Measurements from ENCODE around the gene FSIP1. TPM values are rescaled to one million over a fixed set of nuclear protein-coding genes. Genes with fewer than 3 reads are reported as not detected.

Gene FSIP1
- total RNA-seq, 2 donors from 2014 or later: 0.31 to 1.5 TPM

DNA sequence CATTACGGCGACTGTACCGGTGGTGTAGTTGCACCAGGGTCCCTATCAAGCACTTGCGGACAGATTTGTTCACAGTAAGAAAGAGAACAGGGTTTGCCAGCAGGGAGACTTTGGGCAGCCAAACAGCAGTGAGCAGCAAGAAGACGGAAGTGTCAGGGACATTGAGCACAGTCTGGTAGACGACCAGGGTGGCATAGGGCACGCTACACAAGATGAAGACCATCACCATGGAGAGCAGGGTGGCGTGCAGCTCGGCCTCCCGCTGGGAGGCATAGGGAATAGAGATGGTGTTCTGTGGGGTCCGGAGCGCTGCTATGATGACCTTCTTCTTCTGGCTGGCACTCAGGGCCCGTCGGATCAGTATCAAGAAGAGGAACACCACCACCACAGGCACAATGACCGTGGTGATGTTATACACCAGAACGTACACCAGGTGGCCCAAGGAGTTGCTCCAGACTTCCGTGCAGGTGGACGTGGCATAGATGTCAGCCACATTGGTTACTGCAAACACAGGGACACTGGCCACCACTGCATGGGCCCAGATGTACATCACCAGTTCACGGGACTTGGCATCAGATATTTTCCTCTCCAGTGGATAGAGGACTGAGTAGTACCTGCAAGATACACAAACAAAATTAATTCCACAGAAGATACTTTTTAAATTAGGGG lies 19.1 kb upstream of the FSIP1 start:
- Mint-ChIP-seq H3K36me3 (no peaks in the 10 kb centered on the region), H3K27ac (no peak overlapping the region), H3K9me3 (no peaks in the 10 kb centered on the region), H3K4me1 (ENCODE audit: low read depth in 2 of 2) (no peaks in the 10 kb centered on the region), H3K4me3 (no peak overlapping the region), H3K27me3 (peaks cover 19 to 25% of the 10 kb centered on the region in 2 donors)
- peak; percentile 31 to 52 for ATAC-seq
- DNase-seq (ENCODE audit: low spot score): no peak

DNA sequence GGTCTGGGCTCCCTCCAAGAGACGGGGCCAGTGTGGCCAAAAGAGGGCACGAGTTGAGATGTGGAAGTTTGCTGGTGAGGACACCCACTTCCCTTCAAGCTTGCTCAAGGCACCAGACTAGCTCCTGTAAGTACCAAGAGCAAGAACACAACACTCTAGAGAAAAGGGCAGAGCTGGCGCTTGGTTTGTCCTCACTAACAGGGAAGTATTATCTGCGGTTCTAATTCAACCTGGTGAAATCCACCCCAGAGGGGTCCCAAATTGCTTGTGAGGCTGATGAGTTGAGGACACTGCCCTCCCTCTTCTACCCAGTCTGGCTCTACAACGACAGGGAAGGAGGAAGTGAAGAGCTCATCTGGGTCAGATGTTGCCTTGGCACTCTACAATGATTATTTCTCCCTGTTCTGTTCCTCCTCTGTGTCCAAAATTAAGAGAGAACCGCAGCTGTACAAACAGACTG lies 16.9 kb upstream of the FSIP1 start:
- H3K27ac Mint-ChIP-seq: no peak overlapping the region
- no peaks in the 10 kb centered on the region for H3K4me1 Mint-ChIP-seq (ENCODE audit: low read depth in 2 of 2)
- DNase-seq (ENCODE audit: low spot score) (no peak), ATAC-seq (no peak)
- no peak overlapping the region for H3K4me3 Mint-ChIP-seq
- H3K27me3 Mint-ChIP-seq: peaks cover 33 to 47% of the 10 kb centered on the region in 2 donors
- no peaks in the 10 kb centered on the region for H3K9me3 Mint-ChIP-seq
- H3K36me3 Mint-ChIP-seq: no peaks in the 10 kb centered on the region

GRCh38 chr15:39798382-39798781 lies 15.7 kb upstream of the FSIP1 start:
- Mint-ChIP-seq H3K4me1 (ENCODE audit: low read depth in 2 of 2) (no peaks in the 10 kb centered on the region), H3K27me3 (peaks cover 38 to 54% of the 10 kb centered on the region in 2 donors), H3K27ac (no peak overlapping the region), H3K9me3 (no peaks in the 10 kb centered on the region), H3K4me3 (no peak overlapping the region), H3K36me3 (no peaks in the 10 kb centered on the region)
- DNase-seq (ENCODE audit: low spot score) (no peak), ATAC-seq (no peak)

DNA sequence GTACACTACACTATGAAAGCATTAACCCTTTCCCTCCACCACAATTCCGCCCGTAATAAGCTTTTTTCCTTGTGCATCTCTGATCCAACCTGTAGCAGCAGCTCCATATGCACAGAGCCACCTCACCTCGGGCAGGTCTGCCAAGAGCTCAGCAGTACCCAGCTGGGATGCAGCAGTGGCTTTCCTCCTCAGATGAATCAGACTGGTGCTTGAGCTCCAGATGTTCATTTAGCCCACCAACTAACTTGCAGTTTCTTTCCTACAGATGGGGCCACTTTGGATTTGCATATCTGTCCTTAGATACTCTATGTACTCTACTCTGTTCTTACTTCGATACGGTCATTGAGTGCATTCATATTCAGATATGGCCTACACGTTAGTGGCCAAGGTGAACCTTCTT lies 14.8 kb upstream of the FSIP1 start:
- no peaks in the 10 kb centered on the region for H3K9me3 Mint-ChIP-seq
- H3K4me3 Mint-ChIP-seq: no peak overlapping the region
- H3K27me3 Mint-ChIP-seq: peaks cover 42 to 64% of the 10 kb centered on the region in 2 donors
- ATAC-seq (no peak), DNase-seq (ENCODE audit: low spot score) (no peak)
- H3K36me3 Mint-ChIP-seq: no peaks in the 10 kb centered on the region
- H3K4me1 Mint-ChIP-seq (ENCODE audit: low read depth in 2 of 2): no peaks in the 10 kb centered on the region
- no peak overlapping the region for H3K27ac Mint-ChIP-seq

- no peak overlapping the region for H3K4me3 Mint-ChIP-seq
- H3K4me1 Mint-ChIP-seq (ENCODE audit: low read depth in 2 of 2): no peaks in the 10 kb centered on the region
- ATAC-seq (no peak), DNase-seq (ENCODE audit: low spot score) (no peak)
- no peaks in the 10 kb centered on the region for H3K9me3 Mint-ChIP-seq
- H3K36me3 Mint-ChIP-seq: no peaks in the 10 kb centered on the region
- no peak overlapping the region for H3K27ac Mint-ChIP-seq
- H3K27me3 Mint-ChIP-seq: peaks cover 38 to 64% of the 10 kb centered on the region in 2 donors
These were observed 14.0 kb upstream of the FSIP1 start for GRCh38 chr15:39796601-39797000.

- Mint-ChIP-seq H3K27ac (no peak overlapping the region), H3K4me3 (no peak overlapping the region), H3K9me3 (no peaks in the 10 kb centered on the region), H3K4me1 (ENCODE audit: low read depth in 2 of 2) (no peaks in the 10 kb centered on the region), H3K36me3 (no peaks in the 10 kb centered on the region), H3K27me3 (peaks cover 35 to 64% of the 10 kb centered on the region in 2 donors)
- ATAC-seq (no peak), DNase-seq (ENCODE audit: low spot score) (no peak)
These were observed 12.8 kb upstream of the FSIP1 start for GRCh38 chr15:39795486-39795885.

GRCh38 chr15:39794954-39795353 lies 12.3 kb upstream of the FSIP1 start:
- peaks cover 32 to 64% of the 10 kb centered on the region in 2 donors for H3K27me3 Mint-ChIP-seq
- no peaks in the 10 kb centered on the region for H3K4me1 Mint-ChIP-seq (ENCODE audit: low read depth in 2 of 2)
- no peaks in the 10 kb centered on the region for H3K9me3 Mint-ChIP-seq
- H3K36me3 Mint-ChIP-seq: no peaks in the 10 kb centered on the region
- DNase-seq (ENCODE audit: low spot score): no peak
- no peak for ATAC-seq
- no peak overlapping the region for H3K4me3 Mint-ChIP-seq
- H3K27ac Mint-ChIP-seq: no peak overlapping the region

GRCh38 chr15:39793923-39794322 lies 11.3 kb upstream of the FSIP1 start:
- Mint-ChIP-seq H3K4me1 (ENCODE audit: low read depth in 2 of 2) (no peaks in the 10 kb centered on the region), H3K4me3 (no peak overlapping the region), H3K27me3 (peaks cover 32 to 60% of the 10 kb centered on the region in 2 donors), H3K9me3 (no peaks in the 10 kb centered on the region), H3K27ac (no peak overlapping the region), H3K36me3 (no peaks in the 10 kb centered on the region)
- ATAC-seq (no peak), DNase-seq (ENCODE audit: low spot score) (no peak)

- Mint-ChIP-seq H3K27me3 (peaks cover 32 to 49% of the 10 kb centered on the region in 2 donors), H3K36me3 (no peaks in the 10 kb centered on the region), H3K4me1 (ENCODE audit: low read depth in 2 of 2) (peaks cover 2 to 9% of the 10 kb centered on the region in 2 donors), H3K4me3 (no peak overlapping the region), H3K27ac (no peak overlapping the region), H3K9me3 (no peaks in the 10 kb centered on the region)
- ATAC-seq (no peak), DNase-seq (ENCODE audit: low spot score) (no peak)
These were observed 10.2 kb upstream of the FSIP1 start for GRCh38 chr15:39792844-39793335.

DNA sequence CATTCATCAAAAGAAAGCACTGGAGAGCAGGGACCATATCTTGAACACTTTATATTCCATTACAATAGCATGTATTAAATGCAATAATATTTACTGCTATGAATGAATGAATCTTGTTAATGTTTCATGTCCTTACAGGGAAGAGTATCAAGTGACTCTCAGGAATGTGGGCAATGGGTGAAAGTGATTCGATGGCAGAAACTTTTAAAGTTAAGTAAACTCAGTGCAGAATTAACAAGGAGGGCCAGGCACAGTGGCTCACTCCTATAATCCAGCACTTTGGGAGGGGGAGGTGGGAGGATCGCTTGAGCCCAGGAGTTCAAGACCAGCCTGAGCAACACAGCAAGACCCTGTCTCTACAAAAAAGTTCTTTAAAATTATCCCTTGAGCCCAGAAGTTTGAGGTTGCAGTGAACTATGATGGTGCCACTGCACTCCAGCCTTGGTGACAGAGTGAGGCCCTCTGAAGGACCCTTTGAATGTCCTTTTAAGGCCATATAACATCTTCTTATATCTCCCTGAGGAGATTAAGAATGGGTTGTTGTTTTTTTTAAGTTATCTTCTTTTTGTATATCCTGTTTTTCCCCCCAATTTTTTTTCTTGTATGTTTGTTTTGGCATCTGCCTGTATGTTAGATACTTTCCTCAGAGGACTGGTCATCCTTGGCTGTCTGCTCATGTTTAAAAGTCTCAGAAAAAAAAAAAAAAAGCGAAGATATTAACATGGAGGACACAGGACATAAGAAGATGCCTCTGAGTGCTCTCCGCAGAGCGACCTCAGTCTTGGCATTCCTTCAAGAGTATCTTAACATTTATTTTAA lies 9.6 kb upstream of the FSIP1 start:
- Mint-ChIP-seq H3K27ac (no peak overlapping the region), H3K27me3 (peaks cover 30 to 43% of the 10 kb centered on the region in 2 donors), H3K36me3 (no peaks in the 10 kb centered on the region)

DNA sequence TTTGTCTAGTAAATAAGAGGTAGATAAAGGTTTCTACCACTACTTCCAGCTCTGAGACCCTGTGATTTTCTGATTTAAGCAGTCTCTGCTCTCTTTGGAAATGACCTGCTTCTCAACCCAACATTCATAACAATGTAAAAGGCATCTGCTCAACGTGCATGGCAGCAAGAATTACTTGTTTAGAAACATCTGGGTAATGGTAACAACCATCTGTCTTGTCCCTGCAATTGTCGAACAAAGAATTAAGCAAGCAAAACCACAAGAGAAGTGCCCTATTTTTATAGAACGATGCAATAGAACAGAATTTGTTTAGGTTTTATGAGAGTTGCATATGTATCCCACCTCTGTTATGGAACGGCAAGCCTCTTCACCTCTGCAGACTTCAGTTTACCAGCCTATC lies 7.1 kb upstream of the FSIP1 start:
- no peaks in the 10 kb centered on the region for H3K36me3 Mint-ChIP-seq
- H3K4me3 Mint-ChIP-seq: no peak overlapping the region
- H3K27ac Mint-ChIP-seq: no peak overlapping the region
- no peak for DNase-seq (ENCODE audit: low spot score)
- ATAC-seq: no peak
- peaks cover 12 to 15% of the 10 kb centered on the region in 2 donors for H3K4me1 Mint-ChIP-seq (ENCODE audit: low read depth in 2 of 2)
- no peaks in the 10 kb centered on the region for H3K9me3 Mint-ChIP-seq
- H3K27me3 Mint-ChIP-seq: peaks cover 14 to 19% of the 10 kb centered on the region in 2 donors

More for the DNA sequence above, 9.6 kb upstream of the FSIP1 start:
- ATAC-seq (no peak), DNase-seq (ENCODE audit: low spot score) (no peak)
- Mint-ChIP-seq H3K9me3 (no peaks in the 10 kb centered on the region), H3K4me1 (ENCODE audit: low read depth in 2 of 2) (peaks cover 5 to 12% of the 10 kb centered on the region in 2 donors), H3K4me3 (no peak overlapping the region)

DNA sequence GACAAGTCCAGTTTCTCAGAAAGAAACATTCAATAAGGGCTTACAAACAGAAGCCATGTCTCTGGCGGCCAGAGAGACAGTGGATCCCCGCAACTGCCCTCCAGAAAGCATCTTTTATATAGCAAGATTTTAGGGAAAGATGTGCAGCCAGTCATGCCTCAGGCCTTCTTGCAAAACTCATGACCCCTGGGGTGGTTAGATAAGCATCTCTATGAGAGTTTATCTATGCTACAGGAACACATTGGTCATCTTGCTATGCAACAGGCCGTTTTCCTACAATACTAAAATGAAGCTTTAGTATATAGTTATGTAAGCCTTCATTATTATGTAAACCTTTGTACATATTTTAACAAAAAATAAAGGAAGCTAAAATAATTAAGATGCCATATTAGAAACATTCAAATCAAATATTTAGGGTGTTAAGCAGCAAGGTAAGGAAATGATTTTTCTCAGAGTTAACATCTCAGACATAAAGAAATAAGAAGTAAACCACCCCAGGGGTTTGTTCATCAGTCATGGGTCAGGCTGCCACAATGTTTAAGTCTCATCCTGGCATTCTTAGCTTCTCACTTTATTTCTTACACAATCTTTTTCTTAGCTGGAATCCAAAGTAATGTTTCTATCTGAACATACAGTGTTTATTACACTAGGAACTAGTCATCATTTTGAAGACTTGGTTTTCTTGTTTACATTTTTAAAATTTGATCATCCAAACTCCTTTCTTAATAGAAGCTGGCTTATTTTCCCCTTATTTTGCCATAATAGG lies 6.3 kb upstream of the FSIP1 start:
- DNase-seq (ENCODE audit: low spot score) (no peak), ATAC-seq (no peak)
- Mint-ChIP-seq H3K4me3 (no peak overlapping the region), H3K36me3 (no peaks in the 10 kb centered on the region), H3K4me1 (ENCODE audit: low read depth in 2 of 2) (peaks cover 14 to 19% of the 10 kb centered on the region in 2 donors), H3K9me3 (no peaks in the 10 kb centered on the region), H3K27ac (no peak overlapping the region), H3K27me3 (peaks cover 7 to 11% of the 10 kb centered on the region in 2 donors)

GRCh38 chr15:39788108-39788507 lies 5.5 kb upstream of the FSIP1 start:
- H3K4me1 Mint-ChIP-seq (ENCODE audit: low read depth in 2 of 2): peaks cover 20 to 27% of the 10 kb centered on the region in 2 donors
- H3K27ac Mint-ChIP-seq: no peak overlapping the region
- peaks cover 5 to 8% of the 10 kb centered on the region in 2 donors for H3K27me3 Mint-ChIP-seq
- peak; percentile 48 to 66 for ATAC-seq
- DNase-seq (ENCODE audit: low spot score): no peak
- H3K9me3 Mint-ChIP-seq: no peaks in the 10 kb centered on the region
- no peak overlapping the region for H3K4me3 Mint-ChIP-seq
- no peaks in the 10 kb centered on the region for H3K36me3 Mint-ChIP-seq
